ENCODE data around the gene PODXL2. TPM values are rescaled to one million over a fixed set of nuclear protein-coding genes. Genes with fewer than 3 reads are reported as not detected.

The PODXL2 gene
- total RNA-seq, 1 experiment from 2014 or later = 15.3 TPM

DNA sequence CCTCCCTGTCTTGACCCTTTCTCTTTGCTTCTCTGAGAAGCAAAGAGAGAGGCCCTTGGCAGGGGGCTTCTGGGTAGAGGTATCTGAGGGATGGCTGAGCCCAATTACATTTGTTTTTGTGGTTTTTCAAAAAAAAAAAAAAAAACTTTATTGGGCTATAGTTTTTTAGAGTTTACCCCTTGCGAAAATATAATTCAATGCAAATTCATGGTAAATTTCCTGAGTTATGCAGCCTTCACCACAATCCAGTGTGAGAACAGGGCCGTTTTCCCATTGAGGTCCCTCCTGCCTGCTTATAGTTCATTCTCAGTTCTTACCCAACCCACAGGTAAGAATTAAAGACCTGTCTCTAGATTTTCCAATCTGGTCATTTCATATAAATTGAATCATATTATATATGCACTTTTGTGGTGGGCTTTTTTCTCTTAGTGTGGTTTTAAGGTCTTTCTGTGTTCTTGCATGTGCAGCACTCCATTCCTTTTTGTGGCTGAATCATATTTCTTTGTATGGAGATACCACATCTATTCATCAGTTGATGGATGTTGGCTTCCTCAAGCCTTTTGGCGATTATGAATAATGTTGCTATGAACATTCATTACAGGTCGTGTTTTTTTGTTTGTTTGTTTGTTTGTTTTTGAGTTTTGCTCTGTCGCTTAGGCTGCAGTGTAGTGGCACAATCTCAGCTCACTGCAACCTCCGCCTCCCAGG lies 28.1 kb upstream of the PODXL2 start:
- intact Hi-C loops (cut with micrococcal nuclease; ENCODE audit: unreplicated experiment) (no loop called here), in situ Hi-C loops (cut with HindIII; ENCODE audit: low pct_unique_long_range_greater_than_20kb, low sequenced_read_pairs) (no loop called here)
- TF ChIP-seq, protein P1, sequence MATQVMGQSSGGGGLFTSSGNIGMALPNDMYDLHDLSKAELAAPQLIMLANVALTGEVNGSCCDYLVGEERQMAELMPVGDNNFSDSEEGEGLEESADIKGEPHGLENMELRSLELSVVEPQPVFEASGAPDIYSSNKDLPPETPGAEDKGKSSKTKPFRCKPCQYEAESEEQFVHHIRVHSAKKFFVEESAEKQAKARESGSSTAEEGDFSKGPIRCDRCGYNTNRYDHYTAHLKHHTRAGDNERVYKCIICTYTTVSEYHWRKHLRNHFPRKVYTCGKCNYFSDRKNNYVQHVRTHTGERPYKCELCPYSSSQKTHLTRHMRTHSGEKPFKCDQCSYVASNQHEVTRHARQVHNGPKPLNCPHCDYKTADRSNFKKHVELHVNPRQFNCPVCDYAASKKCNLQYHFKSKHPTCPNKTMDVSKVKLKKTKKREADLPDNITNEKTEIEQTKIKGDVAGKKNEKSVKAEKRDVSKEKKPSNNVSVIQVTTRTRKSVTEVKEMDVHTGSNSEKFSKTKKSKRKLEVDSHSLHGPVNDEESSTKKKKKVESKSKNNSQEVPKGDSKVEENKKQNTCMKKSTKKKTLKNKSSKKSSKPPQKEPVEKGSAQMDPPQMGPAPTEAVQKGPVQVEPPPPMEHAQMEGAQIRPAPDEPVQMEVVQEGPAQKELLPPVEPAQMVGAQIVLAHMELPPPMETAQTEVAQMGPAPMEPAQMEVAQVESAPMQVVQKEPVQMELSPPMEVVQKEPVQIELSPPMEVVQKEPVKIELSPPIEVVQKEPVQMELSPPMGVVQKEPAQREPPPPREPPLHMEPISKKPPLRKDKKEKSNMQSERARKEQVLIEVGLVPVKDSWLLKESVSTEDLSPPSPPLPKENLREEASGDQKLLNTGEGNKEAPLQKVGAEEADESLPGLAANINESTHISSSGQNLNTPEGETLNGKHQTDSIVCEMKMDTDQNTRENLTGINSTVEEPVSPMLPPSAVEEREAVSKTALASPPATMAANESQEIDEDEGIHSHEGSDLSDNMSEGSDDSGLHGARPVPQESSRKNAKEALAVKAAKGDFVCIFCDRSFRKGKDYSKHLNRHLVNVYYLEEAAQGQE (IDR thresholded peaks at IDR 0.05; ENCODE audit: insufficient read depth in 1 of 2, low read depth in 2 of 2, low read length in 1 of 2) = no peak
- TF ChIP-seq POLR2AphosphoS5 (IDR thresholded peaks at IDR 0.05; ENCODE audit: low read depth, low read length) = no peak
- TF ChIP-seq TCF7L2 (IDR thresholded peaks at IDR 0.05; ENCODE audit: low read depth, low read length) = no peak
- no peak for TF ChIP-seq SIN3A (IDR thresholded peaks at IDR 0.05; ENCODE audit: borderline replicate concordance, insufficient read depth, low read depth, low read length)
- TF ChIP-seq, protein P2, sequence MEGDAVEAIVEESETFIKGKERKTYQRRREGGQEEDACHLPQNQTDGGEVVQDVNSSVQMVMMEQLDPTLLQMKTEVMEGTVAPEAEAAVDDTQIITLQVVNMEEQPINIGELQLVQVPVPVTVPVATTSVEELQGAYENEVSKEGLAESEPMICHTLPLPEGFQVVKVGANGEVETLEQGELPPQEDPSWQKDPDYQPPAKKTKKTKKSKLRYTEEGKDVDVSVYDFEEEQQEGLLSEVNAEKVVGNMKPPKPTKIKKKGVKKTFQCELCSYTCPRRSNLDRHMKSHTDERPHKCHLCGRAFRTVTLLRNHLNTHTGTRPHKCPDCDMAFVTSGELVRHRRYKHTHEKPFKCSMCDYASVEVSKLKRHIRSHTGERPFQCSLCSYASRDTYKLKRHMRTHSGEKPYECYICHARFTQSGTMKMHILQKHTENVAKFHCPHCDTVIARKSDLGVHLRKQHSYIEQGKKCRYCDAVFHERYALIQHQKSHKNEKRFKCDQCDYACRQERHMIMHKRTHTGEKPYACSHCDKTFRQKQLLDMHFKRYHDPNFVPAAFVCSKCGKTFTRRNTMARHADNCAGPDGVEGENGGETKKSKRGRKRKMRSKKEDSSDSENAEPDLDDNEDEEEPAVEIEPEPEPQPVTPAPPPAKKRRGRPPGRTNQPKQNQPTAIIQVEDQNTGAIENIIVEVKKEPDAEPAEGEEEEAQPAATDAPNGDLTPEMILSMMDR (IDR thresholded peaks at IDR 0.05) = no peak
- no TSS peak for BruUV-seq (replicated peaks)
- Histone ChIP-seq H3K4me1 (ENCODE audit: control insufficient read depth, insufficient read depth, low read length) (peaks cover 20% of the 10 kb centered on the region), H3K9me3 (ENCODE audit: control insufficient read depth, insufficient read depth, low read depth, low read length) (no peaks in the 10 kb centered on the region), H3K4me3 (ENCODE audit: low read depth in 2 of 2, low read length in 2 of 2) (no peak overlapping the region), H3K27ac (ENCODE audit: low read length) (no peak overlapping the region), H3K36me3 (ENCODE audit: control insufficient read depth, insufficient read depth, low read length) (peaks cover 6% of the 10 kb centered on the region), H3K27me3 (ENCODE audit: control insufficient read depth, insufficient read depth, low read length) (no peaks in the 10 kb centered on the region)
- POLR2A ChIA-PET = interaction anchor here (0.7 kb wide), 1 partner anchor 10 kb away, joined by 5 read pairs; no protein-coding TSS in a partner anchor
- CTCF ChIA-PET = no interaction called here
- no peak for DNase-seq (ENCODE audit: low read depth, low spot score)
- ATAC-seq = no peak

DNA sequence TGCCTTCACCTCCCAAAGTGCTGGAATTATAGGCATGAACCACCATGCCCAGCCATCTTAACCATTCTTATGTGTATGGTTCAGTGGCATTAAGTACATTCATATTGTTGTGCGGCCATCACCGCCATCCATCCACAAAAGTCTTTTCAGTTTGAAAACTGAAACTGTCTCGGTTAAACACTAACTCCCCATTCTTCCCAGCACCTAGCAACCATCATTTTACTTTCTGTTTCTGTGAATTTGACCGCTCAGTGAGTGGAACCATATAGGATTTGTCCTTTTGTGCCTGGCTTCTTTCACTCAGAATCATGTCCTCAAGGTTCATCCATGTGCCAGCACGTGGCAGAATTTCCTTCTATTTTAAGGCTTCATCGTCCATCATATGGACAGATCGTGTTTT lies 24.9 kb upstream of the PODXL2 start:
- H3K36me3 ChIP-seq (ENCODE audit: control insufficient read depth, insufficient read depth, low read length) = peaks cover 8% of the 10 kb centered on the region
- CTCF ChIA-PET = interaction anchor here (0.6 kb wide), 1 partner anchor 29 kb away, joined by 4 read pairs; no protein-coding TSS in a partner anchor
- no TSS peak for BruUV-seq (replicated peaks)

More for the DNA sequence above, 24.9 kb upstream of the PODXL2 start:
- no peak overlapping the region for H3K27ac ChIP-seq (ENCODE audit: low read length)
- H3K4me1 ChIP-seq (ENCODE audit: control insufficient read depth, insufficient read depth, low read length) = peaks cover 11% of the 10 kb centered on the region
- TF ChIP-seq POLR2AphosphoS5 (IDR thresholded peaks at IDR 0.05; ENCODE audit: low read depth, low read length) (no peak), TCF7L2 (IDR thresholded peaks at IDR 0.05; ENCODE audit: low read depth, low read length) (no peak), SIN3A (IDR thresholded peaks at IDR 0.05; ENCODE audit: borderline replicate concordance, insufficient read depth, low read depth, low read length) (no peak)
- TF ChIP-seq, protein P2 (IDR thresholded peaks at IDR 0.05) = no peak
- TF ChIP-seq, protein P1 (IDR thresholded peaks at IDR 0.05; ENCODE audit: insufficient read depth in 1 of 2, low read depth in 2 of 2, low read length in 1 of 2) = no peak
- DNase-seq (ENCODE audit: low read depth, low spot score) = no peak
- ATAC-seq = no peak
- in situ Hi-C loops (cut with HindIII; ENCODE audit: low pct_unique_long_range_greater_than_20kb, low sequenced_read_pairs) (no loop called here), intact Hi-C loops (cut with micrococcal nuclease; ENCODE audit: unreplicated experiment) (no loop called here)
- no peaks in the 10 kb centered on the region for H3K9me3 ChIP-seq (ENCODE audit: control insufficient read depth, insufficient read depth, low read depth, low read length)
- POLR2A ChIA-PET = no interaction called here
- no peaks in the 10 kb centered on the region for H3K27me3 ChIP-seq (ENCODE audit: control insufficient read depth, insufficient read depth, low read length)
- no peak overlapping the region for H3K4me3 ChIP-seq (ENCODE audit: low read depth in 2 of 2, low read length in 2 of 2)

All from Panc1 (cell line).